HG03135 (cell line): ENCODE results near the gene BUD13.
"Not testable (repeated sequence)": the region's sequence is repeated elsewhere in the genome, so short reads cannot be mapped to it uniquely, and the experiment has no call there.

Experiments
- ATAC-seq: cut with Tn5 transposase; IDR thresholded peaks from one replicate; pipeline ENCODE4 v1.9.1; 2021; ENCODE audit warnings: mild to moderate bottlenecking, moderate library complexity; ENCODE audit not compliant: unreplicated experiment

BUD13 gene

GRCh38 chr11:116762132-116762531 is 10.7 kb downstream of the BUD13 start:
- ATAC-seq = no peak

- ATAC-seq = not testable (repeated sequence)
Observed at GRCh38 chr11:116756044-116756443, 16.7 kb downstream of the BUD13 start.

- no peak for ATAC-seq
Observed at GRCh38 chr11:116750070-116750718, 22.6 kb downstream of the BUD13 start.

GRCh38 chr11:116742104-116742503 is 30.7 kb downstream of the BUD13 start:
- ATAC-seq = no peak

- no peak for ATAC-seq
Observed at GRCh38 chr11:116740741-116741140, 32.0 kb downstream of the BUD13 start.

- ATAC-seq = no peak
Observed at GRCh38 chr11:116738975-116739374, 33.8 kb downstream of the BUD13 start.

GRCh38 chr11:116736763-116737162 is 36.0 kb downstream of the BUD13 start:
- ATAC-seq = no peak

GRCh38 chr11:116733969-116734508 is 38.7 kb downstream of the BUD13 start:
- ATAC-seq = no peak

GRCh38 chr11:116733043-116733755 is 39.6 kb downstream of the BUD13 start:
- ATAC-seq = no peak

- ATAC-seq = peak; percentile 75
Observed at GRCh38 chr11:116732271-116733042, 40.3 kb downstream of the BUD13 start.

GRCh38 chr11:116731821-116732220 is 41.0 kb downstream of the BUD13 start:
- ATAC-seq = no peak

GRCh38 chr11:116731097-116731761 is 41.6 kb downstream of the BUD13 start:
- no peak for ATAC-seq

- ATAC-seq = no peak
Observed at GRCh38 chr11:116730601-116731000, 42.2 kb downstream of the BUD13 start.

GRCh38 chr11:116730241-116730561 is 42.6 kb downstream of the BUD13 start:
- no peak for ATAC-seq

GRCh38 chr11:116729501-116730240 is 43.1 kb downstream of the BUD13 start:
- no peak for ATAC-seq

GRCh38 chr11:116727990-116728389 is 44.8 kb downstream of the BUD13 start:
- no peak for ATAC-seq

- no peak for ATAC-seq
Observed at GRCh38 chr11:116725434-116726221, 47.2 kb downstream of the BUD13 start.

- ATAC-seq = no peak
Observed at GRCh38 chr11:116724813-116725212, 48.0 kb downstream of the BUD13 start.

- ATAC-seq = no peak
Observed at GRCh38 chr11:116723511-116723910, 49.3 kb downstream of the BUD13 start.

- ATAC-seq = no peak
Observed at GRCh38 chr11:116721988-116722387, 50.8 kb downstream of the BUD13 start.
